Measurements from ENCODE around the gene LAMA5.

The LAMA5 gene

DNA sequence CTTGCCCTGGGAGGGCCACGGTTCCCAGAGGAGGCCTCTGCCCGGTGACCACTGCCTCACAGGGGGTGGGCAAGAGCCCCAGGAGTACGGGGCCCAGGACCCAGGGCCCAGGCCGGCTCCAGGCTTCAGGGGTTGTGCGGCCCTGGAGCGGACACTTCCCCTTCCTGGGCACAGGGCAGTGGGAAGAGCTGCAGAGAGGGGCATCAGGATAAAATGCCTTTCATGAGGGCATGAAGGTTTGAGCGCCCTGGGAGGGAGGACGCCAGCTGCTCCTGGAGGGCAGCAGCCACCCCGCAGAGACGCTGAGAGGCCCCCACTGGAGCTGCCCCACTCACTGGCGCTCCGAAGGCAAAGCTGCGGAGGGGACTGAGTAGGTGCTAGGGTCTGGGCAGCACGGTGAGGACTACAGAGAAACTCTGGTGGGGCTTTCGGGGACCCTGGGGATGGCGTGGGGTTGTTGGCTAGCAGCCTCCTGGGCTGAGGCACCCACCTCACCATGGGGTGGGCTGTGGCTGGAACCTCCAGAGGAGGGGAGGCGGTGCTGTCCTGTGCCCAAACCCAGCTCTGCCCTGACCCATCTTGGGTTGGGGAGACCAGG is 10.4 kb downstream of the LAMA5 start:
- DNase-seq = no peak

DNA sequence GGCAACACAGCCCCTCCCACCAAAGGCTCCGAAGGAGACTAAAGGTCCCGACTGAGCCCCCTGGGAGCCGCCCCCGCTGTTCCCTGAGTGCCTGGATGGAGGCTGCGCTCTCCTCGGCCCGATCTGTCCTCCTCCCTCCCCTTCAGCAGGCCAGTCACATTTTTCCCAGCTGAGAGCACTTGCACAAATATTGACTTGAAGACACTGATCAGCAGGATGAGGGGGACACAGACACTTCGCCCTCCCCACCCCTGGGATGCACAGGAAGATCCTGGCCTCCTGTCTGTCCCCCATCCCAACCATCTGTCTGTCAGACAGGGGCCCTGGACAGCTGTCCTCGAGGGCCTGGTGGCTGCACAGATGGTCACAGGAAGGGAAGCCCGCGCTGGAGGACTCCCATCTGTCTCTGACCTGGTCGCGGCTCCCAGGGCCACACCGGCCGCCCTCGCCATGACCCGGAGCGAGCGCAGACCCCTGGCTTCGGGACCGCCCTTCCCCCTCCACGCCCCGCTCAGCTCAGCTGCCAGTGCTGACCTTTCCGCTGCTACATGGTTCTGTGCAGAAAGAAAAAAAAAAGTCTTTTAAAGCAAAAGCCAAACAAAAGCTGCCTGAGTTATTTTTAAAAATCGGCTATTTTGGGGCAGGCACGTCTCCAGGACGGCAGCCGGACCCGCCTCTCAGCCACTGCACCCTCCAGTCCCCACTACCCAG is 11.1 kb downstream of the LAMA5 start:
- no peak for DNase-seq

DNA sequence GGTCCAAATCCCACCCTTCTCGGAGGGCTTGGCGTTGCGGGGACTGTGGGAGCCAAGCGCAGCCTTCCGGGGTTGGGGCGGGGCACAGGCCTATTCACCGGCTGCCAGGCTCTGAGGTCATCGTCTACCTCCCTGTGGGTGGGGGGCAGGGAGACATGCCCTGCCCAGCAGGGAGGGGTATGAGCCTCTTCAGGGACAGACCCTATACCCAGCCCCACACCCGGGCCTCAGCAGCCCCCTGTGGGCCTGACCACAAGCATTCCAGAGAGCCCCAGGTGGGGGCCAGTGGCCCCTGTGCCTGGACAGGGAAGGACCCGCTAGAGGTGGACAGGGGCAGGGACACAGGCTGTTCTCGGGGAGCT is 11.6 kb downstream of the LAMA5 start:
- DNase-seq = no peak

DNA sequence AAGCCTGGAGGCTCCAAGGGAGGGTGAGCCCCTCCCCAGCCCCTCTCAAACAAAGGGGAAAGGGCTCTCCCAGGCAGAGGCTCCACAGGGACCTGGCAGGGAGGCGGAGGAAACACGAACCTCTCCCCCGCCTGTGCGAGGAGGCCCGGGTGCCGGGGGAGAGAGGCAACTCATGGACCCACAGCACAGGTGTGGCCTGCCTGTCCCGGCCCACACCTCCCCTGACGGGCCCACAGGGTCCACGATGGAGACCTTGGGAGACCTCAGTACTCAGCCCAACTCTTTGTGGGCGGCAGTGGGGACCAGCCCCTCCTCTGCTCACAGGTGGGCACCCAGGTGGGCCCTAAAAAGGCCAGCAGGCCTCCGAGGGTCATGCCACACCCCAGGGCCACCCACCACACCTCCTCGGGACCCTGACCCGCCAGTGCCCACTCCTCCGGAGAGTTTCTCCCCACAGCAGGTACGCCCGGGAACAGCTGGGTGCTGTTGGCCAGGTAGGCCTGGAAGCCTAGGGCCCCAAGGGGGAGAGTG is 12.2 kb downstream of the LAMA5 start:
- DNase-seq = no peak

DNA sequence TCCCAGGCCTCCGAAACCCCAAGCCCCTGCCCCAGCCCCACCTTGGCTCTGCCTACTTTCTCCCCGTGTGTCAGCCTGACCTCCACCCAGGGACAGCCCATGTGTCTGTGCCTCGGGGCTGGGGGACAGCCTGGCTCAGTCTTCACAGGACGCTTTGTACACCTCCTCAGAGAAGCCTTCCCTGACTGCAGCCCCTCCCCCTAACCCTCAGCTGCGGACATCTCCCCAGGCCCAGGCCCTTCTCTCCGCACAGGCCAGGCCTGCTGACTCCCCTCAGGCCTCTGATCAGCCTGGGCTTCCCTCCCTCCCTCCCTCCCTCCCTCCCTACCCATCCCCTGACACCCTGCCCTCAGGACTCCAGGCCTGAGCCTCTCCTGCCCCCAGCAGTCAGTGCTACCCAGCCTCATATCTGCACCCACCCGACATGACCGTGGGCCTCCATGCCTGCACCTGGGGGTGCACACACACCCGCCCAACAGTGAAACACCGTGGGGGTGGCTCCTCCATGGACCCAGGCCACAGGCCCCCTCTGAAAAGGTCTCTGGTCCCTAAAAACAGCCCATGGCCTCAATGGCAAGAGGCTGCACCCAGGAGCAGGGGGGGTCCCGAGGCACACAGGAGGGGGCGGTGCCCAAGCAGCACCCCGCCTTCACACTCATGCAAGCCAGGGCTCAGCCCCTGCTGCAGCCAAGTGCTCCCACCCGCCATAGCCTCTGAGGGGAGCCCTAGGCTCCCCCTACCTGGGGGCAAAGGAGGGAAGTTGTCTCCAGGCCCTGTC is 12.9 kb downstream of the LAMA5 start:
- no peak for DNase-seq

DNA sequence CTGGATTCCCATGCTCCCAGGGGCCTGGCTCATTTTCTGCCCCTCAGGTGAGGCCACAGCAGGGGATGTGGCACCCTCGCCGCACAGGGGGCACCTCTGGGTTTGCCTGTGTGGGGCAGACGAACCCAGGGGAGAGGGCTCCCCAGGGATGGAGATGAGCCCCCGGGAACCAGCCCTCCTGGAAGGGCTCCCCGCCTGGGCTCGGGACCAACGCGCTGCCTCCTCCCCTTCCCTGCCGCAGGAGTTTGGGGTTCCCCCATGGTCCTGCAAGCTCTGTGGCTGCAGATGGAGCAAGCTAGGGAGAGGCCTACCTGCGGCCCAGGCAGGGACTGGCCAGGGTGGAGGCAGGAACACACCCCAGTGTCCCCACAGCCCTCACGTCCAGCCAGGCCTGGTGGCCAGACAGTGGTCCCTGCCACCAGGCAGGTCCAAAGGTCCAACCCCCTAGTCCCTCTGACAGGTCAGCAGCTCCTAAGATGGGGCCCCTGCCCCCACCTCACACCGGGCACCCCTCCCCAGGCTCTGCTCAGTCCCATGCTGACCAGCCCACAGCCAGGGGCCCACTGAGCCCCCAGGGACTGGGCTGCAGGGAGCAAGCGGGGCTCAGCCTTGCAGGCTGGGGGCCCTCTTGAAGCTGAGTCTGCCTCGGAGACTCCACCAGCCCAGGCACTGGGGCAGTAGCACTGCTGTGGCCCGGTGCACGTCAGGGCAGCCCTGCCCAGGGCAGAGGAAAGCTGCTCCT is 13.7 kb downstream of the LAMA5 start:
- no peak for DNase-seq

DNA sequence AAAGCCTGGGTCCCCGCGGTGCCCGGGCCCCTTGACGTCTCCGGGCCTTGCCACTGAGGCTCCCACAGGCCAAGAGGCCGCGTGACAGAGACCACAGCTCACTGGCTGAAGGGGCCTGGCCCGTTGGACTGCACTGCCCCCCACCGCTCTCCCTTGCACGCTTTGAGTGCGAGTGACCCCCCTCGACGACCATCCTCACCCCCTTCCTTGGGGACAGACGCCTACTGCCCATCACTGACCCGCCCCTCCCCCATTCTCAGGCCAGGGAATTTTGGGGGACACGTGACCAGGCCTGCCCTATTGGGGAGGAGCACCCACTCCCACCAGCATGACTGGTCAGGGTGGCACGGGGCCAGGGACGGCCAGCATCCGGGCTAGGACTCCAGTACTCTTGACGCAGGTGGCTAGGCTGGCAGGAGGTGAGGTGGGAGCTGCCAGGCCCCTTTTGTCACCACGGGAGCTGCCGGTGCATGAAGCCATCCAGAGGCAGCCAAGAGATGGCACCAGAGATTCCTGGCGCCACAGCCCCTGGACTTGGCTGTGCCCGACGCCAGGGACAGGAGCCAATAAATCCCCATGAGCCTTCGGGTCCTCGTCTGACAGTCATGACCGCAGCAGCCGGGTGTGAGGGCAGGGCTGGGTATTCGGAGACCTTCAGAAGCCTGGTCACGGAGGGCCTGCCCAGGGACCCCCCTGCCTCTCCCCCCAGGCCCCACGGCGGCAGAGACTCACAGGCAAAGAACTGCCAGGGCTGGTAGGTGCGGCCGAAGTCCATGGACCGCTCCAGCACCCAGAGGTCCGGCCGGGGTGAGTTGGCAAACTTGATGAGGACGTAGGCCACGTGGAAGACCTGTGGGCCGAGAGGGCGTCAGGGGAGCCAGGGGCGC is 14.5 kb downstream of the LAMA5 start:
- DNase-seq = no peak

DNA sequence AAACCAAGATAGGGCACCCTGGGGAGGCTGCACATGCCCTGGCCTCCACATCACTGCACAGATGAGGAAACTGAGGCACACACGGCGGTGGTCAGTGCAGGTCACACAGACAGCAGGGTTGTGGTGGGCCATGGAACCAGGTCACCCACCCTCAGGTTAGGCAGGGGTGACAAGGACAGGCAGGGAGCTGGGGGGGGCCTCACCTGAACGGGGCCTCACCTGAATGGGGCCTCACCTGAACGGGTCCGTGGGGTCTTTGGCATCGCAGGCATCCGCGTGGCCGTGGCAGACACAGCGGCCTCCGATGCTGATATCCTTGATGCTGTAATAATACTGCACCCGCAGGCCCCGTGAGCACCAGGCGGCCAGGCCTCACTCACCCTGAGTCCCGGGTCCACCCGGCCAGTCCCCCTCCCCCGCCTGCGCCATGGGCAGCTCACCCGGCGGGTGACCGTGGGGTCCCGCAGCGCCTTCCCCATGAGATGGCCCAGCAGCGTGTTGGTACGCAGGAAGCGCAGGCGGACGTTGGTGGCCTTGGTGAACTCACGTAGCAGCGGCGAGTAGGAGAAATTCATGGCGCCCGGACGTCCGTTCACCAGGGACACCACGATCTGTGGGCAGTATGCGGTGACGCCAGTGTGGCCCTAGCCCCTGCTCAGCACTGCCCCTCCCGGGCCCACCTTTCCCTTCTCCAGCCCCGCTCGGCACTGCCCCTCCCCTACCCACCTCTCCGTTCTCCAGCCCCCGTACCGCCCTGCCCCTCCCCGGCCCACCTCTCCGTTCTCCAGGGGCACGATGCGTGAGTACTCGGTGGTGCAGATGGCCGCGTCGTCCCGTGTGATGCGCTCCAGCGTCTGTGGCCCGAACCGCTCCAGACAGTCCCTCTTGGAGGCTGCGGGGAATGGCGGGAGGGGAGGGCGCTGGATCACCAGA is 15.4 kb downstream of the LAMA5 start:
- DNase-seq = no peak

DNA sequence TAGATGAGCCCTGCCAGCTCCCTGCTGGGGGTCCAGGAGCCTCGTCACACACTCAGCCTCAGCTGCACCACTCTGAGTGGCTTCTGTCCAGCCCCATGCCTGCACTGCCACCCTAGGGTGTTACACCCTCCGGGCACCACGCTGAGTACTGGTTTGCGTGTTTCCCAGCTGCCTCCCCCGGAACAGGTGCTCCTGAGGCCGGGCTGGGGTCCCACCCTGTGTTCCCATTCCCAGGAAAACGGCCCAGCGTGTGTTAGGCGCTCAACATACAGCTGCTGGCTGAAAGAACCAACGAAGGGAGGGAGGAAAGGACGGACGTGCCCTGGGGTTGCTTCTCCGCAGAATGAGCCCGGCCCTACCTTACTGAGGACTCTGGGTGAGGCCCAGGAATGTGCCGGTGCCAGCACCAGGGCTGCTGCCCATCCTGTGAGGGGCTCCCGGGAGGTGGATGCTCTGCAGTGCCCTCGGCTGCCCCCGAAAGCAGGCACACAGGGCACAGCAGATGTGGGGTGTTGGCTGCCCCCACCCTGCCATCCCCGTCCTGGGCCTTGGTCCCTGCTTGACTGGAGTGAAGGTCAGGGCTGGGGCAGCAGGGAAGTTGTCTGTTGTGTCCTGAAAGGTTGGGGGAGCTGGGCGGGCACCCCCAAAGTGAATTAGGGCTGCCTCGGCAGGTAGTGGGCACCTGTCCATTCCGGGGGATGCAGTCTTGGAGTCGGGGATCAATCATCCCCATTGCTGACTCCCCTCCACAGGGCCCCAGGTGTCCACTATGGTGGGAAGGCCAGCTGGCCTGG is 16.3 kb downstream of the LAMA5 start:
- no peak for DNase-seq

DNA sequence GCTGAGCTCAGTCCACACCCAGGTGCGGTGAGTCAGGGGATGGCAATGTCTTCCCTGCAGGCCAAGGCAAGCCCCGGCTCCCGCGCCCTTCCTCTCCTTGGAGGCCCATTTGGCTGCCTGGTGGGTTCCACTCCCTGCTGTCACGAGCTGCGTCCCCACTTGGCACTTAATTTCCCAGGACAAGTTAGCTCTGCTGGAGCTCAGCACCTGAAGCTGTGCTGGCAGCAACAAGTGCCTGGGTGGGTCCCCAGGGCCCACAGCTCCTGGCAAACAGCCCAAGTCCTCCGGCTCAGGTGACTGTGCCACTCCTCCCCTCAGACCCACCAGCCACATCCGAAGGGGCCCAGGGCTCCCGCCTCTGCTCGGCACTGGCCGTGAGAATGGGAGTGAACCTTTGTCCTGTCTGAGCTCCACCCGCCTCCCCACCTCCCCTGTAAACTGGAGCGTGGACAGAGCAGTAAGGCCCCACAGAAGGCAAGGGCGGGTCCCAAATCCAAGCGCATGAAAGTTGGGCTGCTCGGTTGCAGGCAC is 16.9 kb downstream of the LAMA5 start:
- DNase-seq = no peak

DNA sequence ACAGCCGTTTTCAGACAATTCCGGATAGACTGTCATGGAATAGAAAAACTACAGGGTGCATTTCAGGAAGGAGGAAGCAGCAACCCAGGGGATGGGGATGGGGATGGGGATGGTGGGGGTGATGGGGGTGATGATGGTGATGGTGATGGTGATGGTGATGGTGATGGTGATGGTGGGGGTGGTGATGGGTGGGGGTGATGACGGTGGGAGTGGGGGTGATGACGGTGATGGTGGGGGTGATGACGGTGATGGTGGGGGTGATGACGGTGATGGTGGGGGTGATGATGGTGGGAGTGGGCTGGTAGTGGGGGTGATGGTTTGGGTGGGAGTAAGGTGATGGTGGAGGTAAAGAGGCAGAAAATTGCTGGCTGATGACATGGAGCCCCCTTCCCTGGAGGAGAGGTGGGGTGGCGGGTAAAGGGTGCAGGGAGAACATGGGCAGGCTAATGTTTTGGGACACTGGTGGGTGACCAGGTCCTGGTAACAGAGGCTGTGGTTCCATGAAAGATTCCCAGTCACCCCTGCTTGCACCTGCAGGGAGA is 17.5 kb downstream of the LAMA5 start:
- DNase-seq = no peak

DNA sequence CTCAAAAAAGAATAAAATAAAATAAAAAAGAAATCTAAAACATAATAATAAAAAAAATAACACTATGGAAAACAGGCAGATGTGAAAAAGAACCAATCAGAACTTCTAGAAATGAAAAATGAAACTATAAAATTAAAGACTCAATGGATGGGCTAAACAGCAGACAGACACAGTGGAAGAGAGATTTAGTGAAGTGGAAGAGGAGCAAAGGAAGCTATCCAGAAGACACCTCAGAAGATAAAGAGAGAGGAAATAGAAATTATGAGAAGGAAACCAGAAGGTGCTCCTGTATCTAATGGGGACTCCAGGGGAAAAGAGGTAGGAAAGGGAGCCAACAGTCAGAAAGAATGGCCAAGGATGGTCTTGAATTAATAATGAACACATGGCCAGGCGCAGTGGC is 18.5 kb downstream of the LAMA5 start:
- no peak for DNase-seq

DNA sequence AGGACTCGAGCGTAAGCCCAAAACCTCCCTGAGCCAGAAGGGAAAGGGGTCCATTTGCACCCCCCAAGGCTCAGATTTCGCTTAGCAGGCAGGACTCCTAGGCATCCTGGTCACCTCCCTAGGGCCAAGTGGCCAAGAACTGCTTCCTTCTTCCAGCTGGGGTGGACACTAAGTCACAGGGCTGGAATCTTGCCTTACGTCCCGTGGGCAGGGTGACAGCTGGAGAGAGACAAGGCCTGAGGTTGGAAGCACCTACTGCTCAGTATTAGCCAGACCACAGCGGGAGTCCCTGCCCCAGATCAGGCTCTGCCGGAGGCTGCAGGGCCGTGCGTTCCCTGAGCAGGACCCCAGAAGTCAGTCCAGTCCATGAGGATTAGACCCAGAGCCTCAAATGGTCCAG is 19.7 kb downstream of the LAMA5 start:
- no peak for DNase-seq

DNA sequence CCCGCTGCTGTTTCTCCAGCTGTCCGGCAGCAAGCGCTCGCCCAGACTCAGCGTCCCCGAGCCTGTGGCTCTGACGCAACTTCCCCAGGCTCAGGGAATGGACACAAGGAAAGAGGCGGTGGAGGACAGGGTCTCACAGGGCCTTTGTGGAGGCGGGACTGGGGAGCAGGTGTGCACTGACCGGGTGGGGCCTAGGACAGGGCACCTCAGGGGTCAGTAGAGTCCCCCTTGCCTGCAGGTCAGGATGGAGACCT is 20.0 kb downstream of the LAMA5 start:
- no peak for DNase-seq

DNA sequence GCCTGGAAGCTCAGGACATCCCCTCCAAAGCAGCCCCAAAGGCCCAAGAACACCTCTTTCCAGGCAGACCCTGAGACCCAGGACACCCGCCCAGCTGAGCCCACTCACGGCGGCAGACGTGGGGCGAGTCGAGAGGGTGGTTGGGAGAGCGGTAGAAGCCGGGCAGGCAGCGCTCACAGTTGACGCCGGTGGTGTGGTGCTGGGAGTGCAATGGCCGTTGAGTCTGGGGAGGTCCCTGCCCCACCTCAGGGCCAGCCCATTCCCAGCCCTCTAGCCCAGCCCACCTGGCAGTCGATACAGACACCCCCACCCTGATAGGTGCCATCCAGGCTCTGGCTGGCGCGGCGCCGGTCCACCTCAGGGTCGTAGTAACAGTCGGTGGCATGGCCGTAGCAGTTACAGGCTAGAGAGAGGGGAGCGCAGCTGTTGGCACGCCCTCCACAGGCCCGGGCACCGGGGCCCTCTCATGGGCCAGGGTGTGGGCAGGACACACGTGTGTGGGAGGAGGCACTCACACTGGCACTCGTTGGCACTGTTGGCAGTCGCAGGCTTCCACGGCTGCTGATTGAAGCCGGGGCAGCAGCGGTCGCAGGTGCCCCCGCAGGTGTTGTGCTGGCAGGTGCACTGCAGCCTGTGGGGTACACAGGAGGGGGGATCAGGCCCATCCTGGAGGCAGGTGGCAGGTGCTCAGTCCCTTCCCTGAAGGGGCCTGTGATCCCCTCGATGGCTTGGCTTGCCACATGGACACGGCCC is 20.5 kb downstream of the LAMA5 start:
- DNase-seq = no peak

DNA sequence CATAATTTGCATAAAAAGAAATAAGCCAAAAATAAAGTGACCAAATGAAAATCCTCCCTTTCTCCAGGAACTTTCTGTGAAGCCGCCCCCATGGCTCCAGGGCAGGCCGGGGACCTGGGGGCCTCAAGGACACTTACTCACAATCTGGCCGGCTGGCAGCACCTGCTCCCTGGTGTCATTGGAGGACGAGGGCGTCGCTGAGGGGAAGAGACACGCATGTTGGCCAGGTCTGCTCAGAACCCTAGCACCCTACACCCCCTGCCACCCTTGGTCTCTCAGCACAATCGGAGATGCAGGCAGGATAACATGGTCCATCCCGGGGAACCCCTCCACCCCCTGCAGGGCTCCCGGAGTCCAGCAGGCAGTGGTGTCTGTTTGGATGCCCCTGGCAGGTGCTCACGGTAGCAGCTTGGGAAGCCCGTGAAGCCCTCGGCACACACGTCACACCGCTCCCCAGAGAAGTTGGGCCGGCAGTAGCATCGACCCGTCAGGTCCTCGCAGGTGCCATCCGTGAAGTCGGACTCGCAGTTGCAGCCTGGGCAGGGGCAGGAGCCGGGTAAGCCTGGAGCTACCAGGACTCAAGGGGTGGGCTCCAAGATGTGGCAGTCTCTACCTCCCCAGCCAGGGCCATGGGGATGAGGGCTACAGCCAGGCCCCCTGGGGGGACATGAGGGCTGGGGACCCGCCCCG is 21.3 kb downstream of the LAMA5 start:
- DNase-seq = no peak

DNA sequence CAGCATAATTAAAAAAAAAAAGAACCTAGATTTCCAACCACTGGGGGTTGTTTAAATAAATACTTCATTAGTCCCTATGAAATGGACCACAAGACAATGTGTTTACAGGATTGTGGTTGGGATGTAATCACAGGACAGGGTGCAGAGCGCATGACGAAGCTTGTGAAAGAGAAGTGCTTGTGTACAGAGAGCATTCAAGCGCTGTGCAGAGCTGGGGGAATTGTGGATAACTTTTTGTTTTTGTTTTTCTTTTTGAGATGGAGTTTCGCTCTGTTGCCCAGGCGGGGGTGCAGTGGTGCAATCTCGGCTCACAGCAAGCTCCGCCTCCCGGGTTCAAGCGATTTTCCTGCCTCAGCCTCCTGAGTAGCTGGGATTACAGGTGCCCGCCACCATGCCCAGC is 22.3 kb downstream of the LAMA5 start:
- DNase-seq = no peak

DNA sequence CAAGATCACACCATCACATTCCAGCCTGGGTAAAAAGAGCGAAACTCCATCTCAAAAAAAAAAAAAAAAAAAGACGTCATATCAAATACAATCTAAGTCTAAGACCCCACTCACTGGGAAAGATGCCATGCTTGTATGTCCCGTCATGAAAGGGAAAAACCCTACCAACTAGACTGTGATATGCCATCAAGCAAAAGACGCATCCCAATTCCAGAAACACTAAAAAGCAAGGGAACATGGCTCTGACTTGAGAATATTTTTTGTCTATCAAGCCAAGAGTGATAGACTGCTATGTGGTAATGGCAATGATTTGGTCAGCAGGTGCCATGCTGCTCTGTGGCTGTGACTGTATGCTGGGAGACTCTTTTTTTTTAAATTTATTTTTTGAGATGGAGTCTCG is 23.0 kb downstream of the LAMA5 start:
- DNase-seq = no peak

DNA sequence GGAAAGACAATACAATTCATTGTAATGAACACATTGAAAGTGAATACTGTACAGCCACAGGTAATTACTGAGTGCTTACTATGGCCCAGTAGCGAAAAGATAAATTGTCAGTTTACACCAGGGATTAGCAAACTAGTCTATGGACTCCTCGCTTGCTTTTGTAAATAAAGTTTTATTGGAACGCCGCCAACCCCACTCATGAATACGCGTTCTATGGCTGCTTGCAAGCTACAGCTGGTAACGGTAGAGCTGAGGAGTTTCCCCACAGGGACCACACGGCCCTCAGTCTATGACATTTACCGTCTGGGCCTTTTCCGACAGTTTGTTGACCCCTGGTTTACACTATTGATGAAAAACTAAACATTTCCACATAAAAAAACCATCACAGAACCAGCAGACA is 24.2 kb downstream of the LAMA5 start:
- no peak for DNase-seq
